Activated CD4-positive, alpha-beta T cell treated with anti-CD3 and anti-CD28 coated beads, Interleukin-2, amount 50 U/mL, for 24 hours (primary cell): Measurements from ENCODE around the gene MYH4.

ENCODE experiments used
- DNase-seq, 2 donors: peaks; one replicate each; pipeline ENCODE4 v3.0.0-alpha.2; 2020; ENCODE audit warnings: low read depth in 1 of 2, low spot score in 1 of 2

MYH4 gene

GRCh38 chr17:10469459-10469858 lies at the start of gene MYH4:
Gene MYH4, minus strand, starts transcription at chr17:10469559. Its CDS starts 2,814 bp downstream, at chr17:10466745.
- DNase-seq, result no peak

GRCh38 chr17:10518271-10519037 lies 49.1 kb upstream of the MYH4 start, which contains the start of gene MYH1:
Gene MYH1, minus strand, starts transcription at chr17:10518542. Its CDS starts 1,900 bp downstream, at chr17:10516642.
- no peak for DNase-seq

- DNase-seq, result no peak
These were observed 47.3 kb upstream of the MYH4 start for GRCh38 chr17:10516638-10517037.

GRCh38 chr17:10516065-10516464 lies 46.7 kb upstream of the MYH4 start:
- no peak for DNase-seq

GRCh38 chr17:10513299-10514067 lies 44.1 kb upstream of the MYH4 start:
- DNase-seq, result no peak

GRCh38 chr17:10512856-10513255 lies 43.5 kb upstream of the MYH4 start:
- no peak for DNase-seq

GRCh38 chr17:10499950-10500349 lies 30.6 kb upstream of the MYH4 start:
- no peak for DNase-seq

- DNase-seq, result no peak
These were observed 22.6 kb upstream of the MYH4 start for GRCh38 chr17:10492004-10492403.

- no peak for DNase-seq
These were observed 12.9 kb upstream of the MYH4 start for GRCh38 chr17:10482252-10482651.

- DNase-seq, result no peak
These were observed 8.3 kb upstream of the MYH4 start for GRCh38 chr17:10477701-10478100.

- DNase-seq, result no peak
These were observed 5.2 kb upstream of the MYH4 start for GRCh38 chr17:10474536-10474935.

GRCh38 chr17:10471858-10472257 lies 2.5 kb upstream of the MYH4 start:
- DNase-seq, result no peak

GRCh38 chr17:10463402-10463801 lies 6.0 kb downstream of the MYH4 start:
- no peak for DNase-seq

GRCh38 chr17:10460062-10460461 lies 9.3 kb downstream of the MYH4 start:
- no peak for DNase-seq

GRCh38 chr17:10458701-10459100 lies 10.7 kb downstream of the MYH4 start:
- DNase-seq, result no peak

GRCh38 chr17:10457952-10458351 lies 11.4 kb downstream of the MYH4 start:
- DNase-seq, result no peak

- no peak for DNase-seq
These were observed 22.1 kb downstream of the MYH4 start for GRCh38 chr17:10447026-10447931.

- DNase-seq, result no peak
These were observed 29.5 kb downstream of the MYH4 start for GRCh38 chr17:10439816-10440215.

GRCh38 chr17:10435096-10435495 lies 34.3 kb downstream of the MYH4 start:
- DNase-seq, result no peak

- no peak for DNase-seq
These were observed 39.8 kb downstream of the MYH4 start for GRCh38 chr17:10429421-10430045.

- DNase-seq, result no peak
These were observed 40.6 kb downstream of the MYH4 start for GRCh38 chr17:10428781-10429180.
